ENCODE measurements around the gene USP34. TPM values are rescaled to one million over a fixed set of nuclear protein-coding genes. Genes with fewer than 3 reads are reported as not detected.

The USP34 gene
- total and polyA plus RNA-seq, 2 experiments from 2014 or later, result 36.8 to 125 TPM

DNA sequence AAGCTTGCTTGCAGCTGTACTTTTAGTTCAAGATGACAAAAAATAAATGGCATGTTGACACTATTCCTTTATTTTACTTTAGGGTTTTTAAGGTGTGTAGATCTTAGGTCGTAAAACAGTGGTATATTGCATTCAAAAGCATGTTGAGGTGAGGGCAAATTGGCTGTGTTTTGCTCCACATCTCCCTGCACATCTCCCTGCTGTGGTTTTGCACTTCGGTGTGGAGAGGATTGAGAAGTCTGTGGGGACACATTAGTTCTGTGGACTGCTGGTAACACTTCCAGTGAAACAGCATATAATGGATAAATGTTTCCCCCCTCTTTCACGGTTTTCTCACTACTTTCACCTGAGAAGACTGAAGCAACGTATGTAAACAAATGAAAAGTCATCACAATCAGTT lies 283.8 kb downstream of the USP34 start:
- H3K36me3 ChIP-seq (replicated peaks; ENCODE audit: insufficient read depth, low read depth), result peaks cover 5% of the 10 kb centered on the region
- no peak overlapping the region for H3K4me3 ChIP-seq
- no peak overlapping the region for H3K4me2 ChIP-seq
- H3K9me3 ChIP-seq (ENCODE audit: low read depth), result no peaks in the 10 kb centered on the region
- no peaks in the 10 kb centered on the region for H3K4me1 ChIP-seq (ENCODE audit: insufficient read depth)
- no peak for DNase-seq (ENCODE audit: low spot score)
- H3K27ac ChIP-seq, result no peak overlapping the region
- no peaks in the 10 kb centered on the region for H3K27me3 ChIP-seq
- 95% methylated on average over 4 of the region's 4 CpGs for WGBS (ENCODE audit: low lambda C conversion rate, missing lambda C conversion rate)
- H3K9me2 ChIP-seq (replicated peaks; ENCODE audit: insufficient read depth), result no peaks in the 10 kb centered on the region
- no peak overlapping the region for H2AFZ ChIP-seq
- TF ChIP-seq EZH2 (IDR thresholded peaks at IDR 0.05; ENCODE audit: borderline replicate concordance) (no peak), EZH2phosphoT487 (IDR thresholded peaks at IDR 0.05; ENCODE audit: low read depth, severe bottlenecking, unreplicated experiment) (no peak), CTCF (IDR thresholded peaks at IDR 0.05; ENCODE audit: poor library complexity) (no peak)
- H3K79me2 ChIP-seq, result peaks cover 21% of the 10 kb centered on the region
- H4K20me1 ChIP-seq (ENCODE audit: insufficient read depth, poor library complexity, severe bottlenecking), result no peaks in the 10 kb centered on the region

DNA sequence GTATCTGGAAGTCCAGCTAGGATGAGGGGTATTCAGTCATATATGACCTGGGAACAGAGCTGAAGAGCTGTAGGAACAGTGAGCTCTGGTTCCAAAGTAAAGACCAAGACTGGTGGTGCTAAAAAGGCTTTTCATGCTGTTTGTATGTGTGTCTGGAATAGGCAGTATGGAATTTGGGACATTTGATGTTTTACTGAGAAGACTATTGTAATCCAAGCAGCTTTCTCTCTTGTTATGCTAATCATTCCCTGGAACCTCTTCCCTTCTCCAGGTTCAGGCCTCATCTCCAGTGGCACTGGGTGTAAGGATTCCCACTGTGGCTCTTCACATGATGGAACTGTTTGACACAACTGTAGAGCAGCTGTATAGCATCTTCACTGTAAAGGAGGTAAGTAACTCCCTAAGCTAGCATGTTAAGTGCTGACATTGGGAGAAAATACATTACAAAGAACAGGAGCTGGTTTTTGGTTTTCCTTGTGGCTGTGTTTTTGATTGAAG lies 285.6 kb downstream of the USP34 start:
- no peaks in the 10 kb centered on the region for H3K27me3 ChIP-seq
- no peaks in the 10 kb centered on the region for H3K9me3 ChIP-seq (ENCODE audit: low read depth)
- H3K36me3 ChIP-seq (replicated peaks; ENCODE audit: insufficient read depth, low read depth), result peaks cover 5% of the 10 kb centered on the region
- no peaks in the 10 kb centered on the region for H3K9me2 ChIP-seq (replicated peaks; ENCODE audit: insufficient read depth)
- no peak overlapping the region for H3K4me2 ChIP-seq
- peaks cover 40% of the 10 kb centered on the region for H3K79me2 ChIP-seq
- H3K4me1 ChIP-seq (ENCODE audit: insufficient read depth), result peaks cover 15% of the 10 kb centered on the region
- no peak overlapping the region for H3K27ac ChIP-seq
- no peaks in the 10 kb centered on the region for H4K20me1 ChIP-seq (ENCODE audit: insufficient read depth, poor library complexity, severe bottlenecking)
- no peak overlapping the region for H3K4me3 ChIP-seq
- H2AFZ ChIP-seq, result no peak overlapping the region
- DNase-seq (ENCODE audit: low spot score), result no peak
- TF ChIP-seq EZH2 (IDR thresholded peaks at IDR 0.05; ENCODE audit: borderline replicate concordance) (no peak), EZH2phosphoT487 (IDR thresholded peaks at IDR 0.05; ENCODE audit: low read depth, severe bottlenecking, unreplicated experiment) (no peak), CTCF (IDR thresholded peaks at IDR 0.05; ENCODE audit: poor library complexity) (no peak)

DNA sequence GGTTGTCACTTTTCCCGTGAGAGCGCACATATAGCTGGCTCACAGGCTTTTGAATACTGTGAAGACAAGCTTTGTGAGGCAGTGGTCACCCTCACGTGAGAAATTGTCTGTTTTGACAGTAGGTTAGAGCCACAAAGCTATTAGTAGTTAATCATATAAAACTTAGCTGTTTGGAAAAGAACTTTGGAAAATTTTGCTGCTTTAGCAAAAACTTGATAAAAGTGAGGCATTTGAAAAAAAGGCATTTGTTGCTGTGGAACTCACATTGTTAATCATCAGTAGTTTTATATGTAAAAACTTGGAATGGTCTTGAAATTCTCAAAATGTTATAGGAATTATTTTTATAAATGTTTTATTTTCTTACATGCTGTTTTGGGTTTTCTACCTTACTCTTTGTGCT lies 286.6 kb downstream of the USP34 start:
- Histone ChIP-seq H3K27me3 (no peaks in the 10 kb centered on the region), H2AFZ (no peak overlapping the region), H3K9me3 (ENCODE audit: low read depth) (no peaks in the 10 kb centered on the region), H3K4me1 (ENCODE audit: insufficient read depth) (peaks cover 25% of the 10 kb centered on the region), H3K4me3 (no peak overlapping the region), H4K20me1 (ENCODE audit: insufficient read depth, poor library complexity, severe bottlenecking) (no peaks in the 10 kb centered on the region), H3K27ac (no peak overlapping the region), H3K4me2 (no peak overlapping the region), H3K79me2 (peaks cover 43% of the 10 kb centered on the region), H3K9me2 (replicated peaks; ENCODE audit: insufficient read depth) (no peaks in the 10 kb centered on the region), H3K36me3 (replicated peaks; ENCODE audit: insufficient read depth, low read depth) (no peaks in the 10 kb centered on the region)
- TF ChIP-seq CTCF (IDR thresholded peaks at IDR 0.05; ENCODE audit: poor library complexity), result no peak
- no peak for TF ChIP-seq EZH2phosphoT487 (IDR thresholded peaks at IDR 0.05; ENCODE audit: low read depth, severe bottlenecking, unreplicated experiment)
- no peak for TF ChIP-seq EZH2 (IDR thresholded peaks at IDR 0.05; ENCODE audit: borderline replicate concordance)
- DNase-seq (ENCODE audit: low spot score), result no peak
- WGBS (ENCODE audit: low lambda C conversion rate, missing lambda C conversion rate), result 92% methylated on average over 3 of the region's 3 CpGs

DNA sequence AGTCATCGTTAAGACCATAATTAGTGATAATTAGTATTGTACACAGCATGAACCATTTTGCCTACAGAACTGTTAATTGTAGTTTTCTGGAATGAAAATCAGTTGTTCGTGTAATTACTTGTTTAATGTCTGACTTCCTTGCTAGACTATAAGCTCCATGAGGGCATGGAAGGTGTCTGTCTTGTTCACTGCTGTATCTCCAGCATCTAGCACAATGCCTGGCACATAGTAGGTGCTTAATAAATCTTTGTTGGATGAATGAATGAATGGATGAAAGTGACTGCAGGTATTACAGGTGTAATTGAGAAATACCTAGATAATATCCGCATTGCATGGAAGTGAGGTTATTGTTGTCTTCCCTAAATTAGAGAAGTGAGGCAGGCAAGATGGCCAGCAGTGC lies 287.1 kb downstream of the USP34 start:
- no peaks in the 10 kb centered on the region for H3K36me3 ChIP-seq (replicated peaks; ENCODE audit: insufficient read depth, low read depth)
- 95% methylated on average over 3 of the region's 3 CpGs for WGBS (ENCODE audit: low lambda C conversion rate, missing lambda C conversion rate)

More for the DNA sequence above, 287.1 kb downstream of the USP34 start:
- no peak overlapping the region for H3K4me3 ChIP-seq
- H3K9me3 ChIP-seq (ENCODE audit: low read depth), result no peaks in the 10 kb centered on the region
- DNase-seq (ENCODE audit: low spot score), result no peak
- TF ChIP-seq EZH2 (IDR thresholded peaks at IDR 0.05; ENCODE audit: borderline replicate concordance) (no peak), CTCF (IDR thresholded peaks at IDR 0.05; ENCODE audit: poor library complexity) (no peak), EZH2phosphoT487 (IDR thresholded peaks at IDR 0.05; ENCODE audit: low read depth, severe bottlenecking, unreplicated experiment) (no peak)
- no peak overlapping the region for H3K4me2 ChIP-seq
- H3K4me1 ChIP-seq (ENCODE audit: insufficient read depth), result peaks cover 30% of the 10 kb centered on the region
- H3K27ac ChIP-seq, result no peak overlapping the region
- peaks cover 2% of the 10 kb centered on the region for H4K20me1 ChIP-seq (ENCODE audit: insufficient read depth, poor library complexity, severe bottlenecking)
- H3K9me2 ChIP-seq (replicated peaks; ENCODE audit: insufficient read depth), result no peaks in the 10 kb centered on the region
- H2AFZ ChIP-seq, result no peak overlapping the region
- no peaks in the 10 kb centered on the region for H3K27me3 ChIP-seq
- H3K79me2 ChIP-seq, result peaks cover 48% of the 10 kb centered on the region

Measured in hepatocyte (in vitro differentiated cells).